H7 (cell line): ENCODE measurements around the gene NAPEPLD. TPM values are rescaled to one million over a fixed set of nuclear protein-coding genes. Genes with fewer than 3 reads are reported as not detected.
A peak's percentile ranks its signal among the peaks of the same experiment; 100 is the strongest.
"Not testable (repeated sequence)": the region's sequence is repeated elsewhere in the genome, so short reads cannot be mapped to it uniquely, and the experiment has no call there.

Source experiments
- DNase-seq: peaks from one replicate; pipeline ENCODE4 v3.0.0; 2012
- H3K27me3 ChIP-seq: 2 replicates; pipeline ENCODE4 v1.6.0; 2011; ENCODE audit warnings: mild to moderate bottlenecking, low read length; ENCODE audit not compliant: control insufficient read depth, insufficient read depth
- H3K36me3 ChIP-seq: replicated peaks from 2 replicates; pipeline ENCODE4 v1.5.1; 2011; ENCODE audit warnings: low read length; ENCODE audit not compliant: control insufficient read depth, insufficient read depth
- H3K4me3 ChIP-seq: 2 replicates; pipeline ENCODE4 v1.5.1; 2011; ENCODE audit warnings: low read depth, mild to moderate bottlenecking, control low read depth, low read length, moderate library complexity; ENCODE audit not compliant: insufficient read depth
- total RNA-seq: library from RNA; depleted of rRNA; stranded (reverse); fragments of >200 nt; shearing (Covaris generic); gene quantifications from 2 replicates; pipeline ENCODE4 v1.2.3, GENCODE V29; 2014

The NAPEPLD gene
- total RNA-seq, 1 experiment from 2014 or later, result 1.6 TPM

DNA sequence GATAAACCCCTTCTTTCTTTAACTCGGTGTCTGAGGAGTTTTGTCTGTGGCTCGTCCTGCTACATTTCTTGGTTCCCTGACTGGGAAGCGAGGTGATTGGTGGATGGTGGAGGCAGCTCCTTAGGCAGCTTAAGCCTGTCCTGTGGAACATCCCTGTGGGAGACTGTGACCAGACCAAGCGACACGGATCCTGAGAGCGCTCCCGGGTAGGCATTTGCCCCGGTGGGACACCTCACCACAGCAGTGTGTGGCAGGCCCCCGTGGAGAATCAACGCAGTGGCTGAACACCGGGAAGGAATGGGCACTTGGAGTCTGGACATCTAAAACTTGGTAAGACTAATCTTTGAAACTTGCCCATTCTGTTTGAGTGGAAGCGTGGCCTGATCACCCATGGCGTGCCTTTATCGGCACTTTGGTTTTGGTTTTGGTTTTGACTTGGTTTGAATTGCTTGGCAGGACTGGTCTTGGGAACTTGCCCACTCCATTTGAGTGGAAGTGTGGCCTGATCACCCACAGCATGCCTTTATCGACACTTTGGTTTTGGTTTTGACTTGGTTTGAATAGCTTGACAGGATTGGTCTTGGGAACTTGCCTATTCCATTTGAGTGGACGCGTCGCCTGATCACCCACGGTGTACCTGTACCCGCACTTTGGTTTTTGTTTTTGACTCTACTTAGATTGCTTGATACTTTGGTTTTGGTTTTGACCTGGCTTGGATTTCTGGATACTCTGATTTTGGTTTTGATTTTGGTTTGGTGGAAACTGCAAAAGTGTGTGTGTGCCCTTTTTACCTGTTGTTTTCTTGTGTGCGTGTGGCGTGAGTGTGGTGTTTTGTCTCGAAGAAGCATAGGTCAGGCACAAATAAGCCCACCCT, 4.1 kb upstream of the NAPEPLD start:
- H3K27me3 ChIP-seq, H3K4me3 ChIP-seq, DNase-seq, H3K36me3 ChIP-seq: not testable (repeated sequence)

DNA sequence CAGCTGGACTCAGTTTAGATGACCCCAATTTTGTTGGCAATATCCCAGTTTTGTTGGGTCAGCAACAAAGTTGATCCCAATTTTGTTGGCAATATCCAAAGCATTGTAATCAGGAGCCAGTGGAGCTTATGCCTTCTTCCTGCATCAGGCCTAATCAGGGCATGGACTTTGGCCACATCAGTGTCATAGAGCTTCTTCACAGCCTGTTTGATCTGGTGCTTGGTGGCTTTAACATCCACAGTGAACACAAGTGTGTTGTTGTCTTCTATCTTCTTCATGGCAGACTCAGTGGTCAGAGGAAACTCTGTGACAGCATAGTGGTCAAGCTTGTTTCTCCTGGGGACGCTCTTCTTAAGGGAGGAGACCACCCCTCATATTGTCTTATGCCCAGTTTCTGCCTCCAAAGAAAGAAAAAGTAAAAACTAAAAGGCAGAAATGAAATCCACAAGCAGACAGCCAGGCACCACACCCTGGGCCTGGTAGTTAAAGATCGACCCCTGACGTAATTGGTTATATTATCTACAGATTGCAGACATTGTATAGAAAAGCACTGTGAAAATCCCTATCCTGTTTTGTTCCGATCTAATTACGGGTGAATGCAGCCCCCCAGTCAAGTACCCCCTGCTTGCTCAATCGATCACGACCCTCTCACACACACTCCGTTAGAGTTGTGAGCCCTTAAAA, 3.2 kb upstream of the NAPEPLD start:
- DNase-seq, H3K4me3 ChIP-seq, H3K36me3 ChIP-seq, H3K27me3 ChIP-seq: not testable (repeated sequence)

GRCh38 chr7:103150192-103150591, 1.3 kb upstream of the NAPEPLD start:
- Histone ChIP-seq H3K36me3 (no peaks in the 10 kb centered on the region), H3K4me3 (no peak overlapping the region), H3K27me3 (no peaks in the 10 kb centered on the region)
- no peak for DNase-seq

GRCh38 chr7:103149808-103150180, 895 bp upstream of the NAPEPLD start:
- no peak for DNase-seq
- Histone ChIP-seq H3K4me3 (peak overlapping the region; percentile 78; the same call in 1 of the 2 replicates), H3K36me3 (no peaks in the 10 kb centered on the region), H3K27me3 (no peaks in the 10 kb centered on the region)

DNA sequence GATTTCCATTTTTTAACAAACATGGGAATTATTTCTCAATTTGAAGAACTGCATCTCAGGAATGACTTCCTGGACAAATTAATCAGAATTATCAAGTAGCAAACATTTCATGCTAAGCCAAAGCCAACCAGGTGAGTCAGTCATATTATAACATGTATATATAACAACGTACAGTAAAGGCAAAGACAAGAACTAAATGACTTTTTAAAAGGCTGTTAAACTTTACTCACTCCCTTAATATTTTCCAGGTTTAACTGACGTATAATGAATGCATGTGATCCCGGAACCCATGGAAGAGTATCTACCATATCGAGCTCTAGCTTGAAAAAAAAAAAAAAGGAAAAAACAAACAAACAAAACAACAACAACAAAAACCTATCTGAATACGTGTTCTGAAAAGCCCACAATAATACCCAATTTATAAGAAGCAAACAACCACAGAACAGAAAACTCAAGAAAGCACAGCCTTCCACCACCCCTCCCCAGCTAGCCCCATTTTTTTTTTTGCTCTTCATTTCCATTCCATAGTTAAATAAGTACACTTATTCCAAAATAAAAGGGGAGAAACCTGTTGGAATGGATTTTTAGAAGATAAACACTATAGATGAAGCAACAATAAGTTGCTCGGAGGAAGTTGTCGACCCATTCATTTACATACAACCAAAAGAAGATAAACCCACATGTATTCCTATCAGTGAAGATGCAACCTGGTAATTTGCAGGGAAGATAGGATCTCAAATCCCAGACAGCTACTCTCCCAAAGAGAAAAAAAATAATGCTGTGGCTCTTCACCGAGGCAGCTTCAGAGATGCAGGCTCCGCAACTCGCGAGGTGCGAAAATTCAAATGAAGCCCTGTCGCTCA, 537 bp downstream of the NAPEPLD start:
- peak; percentile 13 for DNase-seq
- H3K27me3 ChIP-seq, result no peaks in the 10 kb centered on the region
- H3K4me3 ChIP-seq, result peak overlapping the region; percentile 78
- no peaks in the 10 kb centered on the region for H3K36me3 ChIP-seq

- H3K4me3 ChIP-seq, H3K36me3 ChIP-seq, H3K27me3 ChIP-seq, DNase-seq: not testable (repeated sequence)
Measured at GRCh38 chr7:103144754-103145153, 4.1 kb downstream of the NAPEPLD start.

DNA sequence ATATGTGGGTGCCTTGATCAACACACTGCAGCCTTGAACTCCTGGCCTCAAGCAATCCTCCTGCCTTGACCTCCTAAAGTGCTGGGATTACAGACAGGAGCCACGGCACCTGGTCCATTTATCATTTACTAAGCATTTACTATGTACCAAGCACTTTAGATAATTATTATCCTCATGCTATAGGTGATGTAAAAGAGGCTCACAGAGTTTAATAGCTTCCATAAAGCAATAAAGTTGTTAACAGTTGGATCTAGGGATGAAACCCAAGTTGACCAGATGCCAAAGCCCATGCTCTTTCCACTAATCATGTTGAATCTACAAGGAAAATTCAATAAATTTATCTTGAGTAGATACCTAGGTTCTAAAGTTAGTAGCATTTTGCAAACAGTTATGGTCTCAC, 5.0 kb downstream of the NAPEPLD start:
- no peak for DNase-seq
- H3K4me3 ChIP-seq, result no peak overlapping the region
- H3K36me3 ChIP-seq, result no peaks in the 10 kb centered on the region; the same call in 1 of the 2 replicates
- H3K27me3 ChIP-seq, result no peaks in the 10 kb centered on the region

DNA sequence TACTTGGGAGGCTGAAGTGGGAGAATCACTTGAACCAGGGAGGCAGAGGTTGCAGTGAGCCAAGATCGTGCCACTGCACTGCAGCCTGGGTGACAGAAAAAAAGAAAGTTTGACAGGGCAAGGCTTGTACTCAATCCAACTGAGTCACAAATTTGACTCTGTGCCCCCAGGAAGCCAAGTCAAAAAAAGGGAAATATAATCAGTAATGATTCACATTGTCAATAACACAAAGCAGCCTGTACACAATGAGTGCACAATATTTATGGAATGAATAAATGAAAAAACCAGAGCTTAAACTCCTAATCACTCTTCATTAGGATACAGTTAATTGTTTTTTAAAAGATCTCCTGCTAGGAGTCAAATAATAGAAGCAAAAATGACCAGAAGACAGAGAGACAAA, 6.4 kb downstream of the NAPEPLD start:
- no peak for DNase-seq
- Histone ChIP-seq H3K4me3 (no peak overlapping the region), H3K36me3 (no peaks in the 10 kb centered on the region; the same call in 1 of the 2 replicates), H3K27me3 (no peaks in the 10 kb centered on the region)

GRCh38 chr7:103141753-103142404, 7.0 kb downstream of the NAPEPLD start:
- Histone ChIP-seq H3K27me3 (no peaks in the 10 kb centered on the region), H3K4me3 (no peak overlapping the region), H3K36me3 (no peaks in the 10 kb centered on the region; the same call in 1 of the 2 replicates)
- DNase-seq, result peak; percentile 10

DNA sequence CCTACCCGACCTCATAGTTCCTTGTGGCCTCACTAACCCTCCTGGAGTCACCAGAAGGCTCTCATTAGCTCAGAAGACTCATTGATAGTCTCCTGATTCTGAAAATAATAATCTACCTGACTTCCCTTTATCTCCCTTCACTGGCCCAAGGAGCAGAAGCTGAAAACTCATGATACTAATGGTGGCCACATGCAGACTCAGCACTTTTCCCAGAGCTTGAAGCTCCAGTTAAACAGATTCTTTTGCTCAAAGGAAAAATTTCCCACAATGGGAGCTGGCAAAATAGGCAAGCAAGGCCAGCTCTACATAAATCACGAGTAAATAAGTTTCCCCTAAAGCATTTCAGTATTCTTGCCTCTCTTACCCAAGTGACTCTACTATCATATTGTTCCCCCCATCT, 8.2 kb downstream of the NAPEPLD start:
- H3K27me3 ChIP-seq, result no peaks in the 10 kb centered on the region
- H3K36me3 ChIP-seq, result no peaks in the 10 kb centered on the region; the same call in 1 of the 2 replicates
- no peak overlapping the region for H3K4me3 ChIP-seq
- DNase-seq, result no peak

DNA sequence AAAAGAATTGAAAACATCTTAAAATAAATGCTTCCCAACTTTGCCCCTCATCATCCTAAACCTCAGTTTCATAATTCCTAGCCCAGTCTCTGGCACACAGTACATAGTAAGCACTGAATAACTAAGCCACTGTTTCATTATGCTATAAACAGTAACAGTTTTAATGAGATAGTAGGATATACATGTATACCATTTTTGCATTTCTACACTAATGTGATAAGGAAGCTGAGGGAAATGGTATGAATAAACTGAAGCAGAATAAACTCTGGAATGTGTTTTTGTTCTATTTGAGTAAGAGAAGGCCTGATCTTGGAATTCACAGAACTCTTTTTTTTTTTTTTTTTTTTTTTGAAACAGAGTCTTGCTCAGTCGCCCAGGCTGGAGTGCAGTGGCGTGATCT, 8.8 kb downstream of the NAPEPLD start:
- H3K4me3 ChIP-seq, result no peak overlapping the region
- no peaks in the 10 kb centered on the region for H3K27me3 ChIP-seq
- no peak for DNase-seq
- no peaks in the 10 kb centered on the region; the same call in 1 of the 2 replicates for H3K36me3 ChIP-seq

DNA sequence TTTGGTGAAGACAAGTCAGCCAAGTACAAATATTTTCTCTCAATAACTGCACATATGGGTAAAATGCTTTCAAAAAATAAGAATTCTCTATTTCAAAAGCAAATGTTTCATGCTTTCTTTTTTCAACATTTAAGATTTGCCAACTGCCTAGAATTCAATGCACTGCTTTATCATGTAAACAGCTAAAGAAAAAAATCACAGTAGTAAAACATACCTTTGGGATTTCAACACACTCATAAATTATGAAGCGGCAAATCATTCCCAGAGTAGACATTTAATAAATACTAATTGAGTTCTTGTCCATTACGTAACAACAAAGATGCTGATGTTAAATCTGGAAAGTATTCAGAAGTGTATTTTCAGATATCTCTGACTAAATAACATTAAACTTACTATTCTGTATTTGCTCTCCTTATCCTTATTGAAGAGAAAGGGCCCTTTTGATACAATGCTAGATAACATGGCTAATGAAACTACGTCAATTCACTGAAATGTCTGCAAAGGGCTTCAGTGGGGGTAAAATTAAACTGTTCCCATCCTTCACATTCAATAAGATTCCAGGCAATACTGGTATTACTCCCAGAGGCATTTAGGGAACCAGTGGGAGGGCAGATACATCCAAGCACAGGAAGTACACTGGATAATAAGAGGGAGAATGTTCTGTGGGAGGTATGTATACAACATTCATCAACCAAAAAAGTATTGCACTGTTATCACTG, 13.9 kb downstream of the NAPEPLD start:
- DNase-seq, result no peak
- Histone ChIP-seq H3K4me3 (no peak overlapping the region), H3K27me3 (no peaks in the 10 kb centered on the region), H3K36me3 (no peaks in the 10 kb centered on the region)

- Histone ChIP-seq H3K27me3 (no peaks in the 10 kb centered on the region), H3K36me3 (no peaks in the 10 kb centered on the region), H3K4me3 (no peak overlapping the region)
- no peak for DNase-seq
Measured at GRCh38 chr7:103132995-103133688, 15.8 kb downstream of the NAPEPLD start.
